ENCODE measurements around the gene MYLK.

The MYLK gene

DNA sequence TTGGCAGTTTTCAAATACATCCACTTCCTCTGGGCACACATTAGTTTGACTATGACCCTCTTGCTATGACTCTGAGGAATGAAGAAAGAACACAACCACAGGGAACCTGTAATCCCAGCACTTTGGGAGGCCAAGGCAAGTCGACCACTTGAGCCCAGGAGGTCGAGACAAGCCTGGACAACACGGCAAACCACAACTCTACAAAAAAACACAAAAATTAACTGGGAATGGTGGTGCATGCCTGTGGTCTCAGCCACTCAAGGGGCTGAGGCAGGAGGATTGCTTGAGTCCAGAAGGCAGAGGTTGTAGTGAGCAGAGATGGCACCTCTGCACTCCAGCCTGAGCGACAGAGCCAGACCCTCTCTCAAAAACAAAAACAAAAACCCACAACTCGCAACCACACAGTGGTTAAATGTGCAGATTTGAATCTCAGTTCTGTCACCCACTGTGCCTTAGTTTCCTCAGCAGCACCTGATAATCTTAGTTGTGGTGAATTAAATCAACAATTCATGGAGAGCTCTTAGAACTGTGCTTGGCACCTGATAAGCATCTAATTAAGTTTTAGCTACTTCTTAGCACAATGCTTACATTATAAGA lies 65.7 kb downstream of the MYLK start:
- Mint-ChIP-seq H3K36me3 (no peaks in the 10 kb centered on the region), H3K4me3 (no peak overlapping the region), H3K9me3 (ENCODE audit: low read depth) (no peaks in the 10 kb centered on the region), H3K27me3 (no peaks in the 10 kb centered on the region), H3K4me1 (ENCODE audit: low read depth) (no peaks in the 10 kb centered on the region), H3K27ac (no peak overlapping the region)

DNA sequence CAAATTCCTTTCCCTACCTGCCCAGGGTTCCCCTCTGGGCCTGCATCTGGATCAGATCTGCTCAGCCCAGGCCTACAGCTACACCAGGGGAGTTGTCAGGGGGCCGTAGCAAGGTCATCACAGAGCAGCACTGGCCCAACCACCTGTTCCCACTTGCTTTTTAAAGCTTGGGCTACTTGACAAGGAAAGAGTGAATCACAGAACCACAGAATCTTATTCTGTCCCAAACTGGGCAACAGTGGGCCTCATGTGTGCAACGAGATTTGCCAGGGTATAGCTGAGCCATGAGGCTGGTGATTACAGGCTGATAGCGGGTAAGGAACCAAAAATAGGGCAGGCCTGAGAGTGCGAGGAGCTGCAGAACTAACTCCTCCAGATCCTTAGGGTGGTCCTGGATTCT lies 66.7 kb downstream of the MYLK start:
- H3K27me3 Mint-ChIP-seq, result no peaks in the 10 kb centered on the region
- H3K27ac Mint-ChIP-seq, result no peak overlapping the region
- no peaks in the 10 kb centered on the region for H3K9me3 Mint-ChIP-seq (ENCODE audit: low read depth)
- H3K4me3 Mint-ChIP-seq, result no peak overlapping the region
- no peaks in the 10 kb centered on the region for H3K36me3 Mint-ChIP-seq
- no peaks in the 10 kb centered on the region for H3K4me1 Mint-ChIP-seq (ENCODE audit: low read depth)

DNA sequence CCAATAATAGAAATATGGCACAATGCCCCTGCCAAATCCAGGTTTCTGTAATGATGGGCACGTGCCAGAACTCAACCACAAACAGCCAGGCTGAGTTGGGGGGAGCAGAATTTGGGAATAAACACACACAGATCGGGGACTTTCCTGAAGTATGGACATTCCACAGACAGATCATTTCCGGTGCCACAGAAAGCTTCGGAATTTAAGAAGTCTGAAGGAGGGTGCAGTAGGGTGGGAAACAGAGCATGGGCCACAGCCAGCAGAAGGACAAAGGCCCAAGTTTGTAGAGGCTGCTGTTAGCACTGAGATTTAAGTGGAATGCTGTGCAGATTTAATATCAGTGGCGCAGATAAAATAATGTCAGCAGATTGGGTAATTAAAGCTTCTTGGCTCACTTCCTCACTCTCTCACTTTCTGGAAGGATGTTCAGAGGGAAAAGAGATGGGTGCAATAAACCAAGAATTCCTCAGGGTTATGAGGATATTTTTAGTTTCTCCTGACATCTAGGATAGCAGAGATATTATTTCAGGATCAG lies 67.4 kb downstream of the MYLK start:
- no peaks in the 10 kb centered on the region for H3K9me3 Mint-ChIP-seq (ENCODE audit: low read depth)
- no peaks in the 10 kb centered on the region for H3K27me3 Mint-ChIP-seq
- H3K27ac Mint-ChIP-seq, result no peak overlapping the region
- no peaks in the 10 kb centered on the region for H3K4me1 Mint-ChIP-seq (ENCODE audit: low read depth)
- no peaks in the 10 kb centered on the region for H3K36me3 Mint-ChIP-seq
- H3K4me3 Mint-ChIP-seq, result no peak overlapping the region

DNA sequence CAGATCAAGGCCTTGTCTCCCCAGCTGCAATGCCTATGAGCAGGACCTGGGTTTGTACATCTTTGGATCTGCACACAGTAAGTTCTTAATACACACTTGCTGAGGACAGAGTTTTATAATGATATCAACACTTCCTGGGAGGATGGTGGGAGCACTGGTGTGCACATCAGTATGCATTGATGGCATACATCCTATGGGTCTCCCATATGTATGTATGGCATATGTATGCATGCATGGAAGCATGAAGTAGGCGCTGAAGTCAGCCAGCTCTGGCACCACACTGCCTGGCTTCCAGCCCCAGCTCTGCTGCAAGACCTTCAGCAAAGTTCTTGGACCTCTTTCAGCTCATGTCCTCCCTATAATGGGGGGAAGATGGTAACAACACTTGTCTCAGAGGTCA lies 68.2 kb downstream of the MYLK start:
- H3K9me3 Mint-ChIP-seq (ENCODE audit: low read depth), result no peaks in the 10 kb centered on the region
- H3K4me3 Mint-ChIP-seq, result no peak overlapping the region
- no peak overlapping the region for H3K27ac Mint-ChIP-seq
- H3K4me1 Mint-ChIP-seq (ENCODE audit: low read depth), result no peaks in the 10 kb centered on the region
- no peaks in the 10 kb centered on the region for H3K27me3 Mint-ChIP-seq
- no peaks in the 10 kb centered on the region for H3K36me3 Mint-ChIP-seq

DNA sequence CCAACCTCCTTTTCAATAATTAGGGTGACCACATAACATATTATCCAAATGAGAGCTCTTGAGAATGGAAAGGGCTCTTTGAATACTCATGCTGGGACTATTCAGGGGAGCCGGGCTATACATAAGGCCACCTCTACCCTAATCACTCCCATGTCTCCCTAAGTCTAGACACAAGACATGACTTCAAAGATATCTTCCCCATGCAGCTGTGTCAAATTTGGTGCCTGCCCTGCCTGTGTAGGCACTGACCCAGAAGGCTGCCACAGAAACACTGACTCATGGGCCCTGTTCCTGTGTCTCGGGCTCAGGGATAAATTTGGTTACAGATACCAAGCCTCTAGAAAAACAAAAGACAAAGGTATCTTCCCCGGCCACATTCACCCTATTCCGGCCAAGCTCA lies 70.3 kb downstream of the MYLK start:
- Mint-ChIP-seq H3K4me1 (ENCODE audit: low read depth) (no peaks in the 10 kb centered on the region), H3K9me3 (ENCODE audit: low read depth) (no peaks in the 10 kb centered on the region), H3K36me3 (no peaks in the 10 kb centered on the region), H3K27me3 (no peaks in the 10 kb centered on the region), H3K4me3 (no peak overlapping the region), H3K27ac (no peak overlapping the region)

DNA sequence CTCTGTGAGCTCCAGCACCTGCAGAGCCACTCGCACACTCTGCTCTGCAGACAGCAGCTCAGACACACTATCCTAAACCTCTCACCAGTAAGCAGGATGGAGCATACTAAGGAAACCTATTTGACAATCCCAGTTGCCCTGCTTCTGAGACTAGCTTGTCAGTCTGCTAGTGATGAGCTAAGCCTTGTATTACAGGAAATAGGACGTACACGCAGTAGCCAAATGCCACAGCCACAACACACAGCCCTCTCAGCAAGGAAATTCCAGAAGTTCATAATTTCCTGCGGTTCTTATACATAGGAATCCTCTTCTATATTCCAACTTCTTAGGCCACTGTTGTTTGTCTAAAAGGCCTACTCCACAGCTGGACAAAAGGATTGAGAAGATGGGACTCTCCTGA lies 74.5 kb downstream of the MYLK start:
- Mint-ChIP-seq H3K9me3 (ENCODE audit: low read depth) (no peaks in the 10 kb centered on the region), H3K36me3 (no peaks in the 10 kb centered on the region), H3K4me3 (no peak overlapping the region), H3K27ac (no peak overlapping the region), H3K27me3 (no peaks in the 10 kb centered on the region), H3K4me1 (ENCODE audit: low read depth) (no peaks in the 10 kb centered on the region)

DNA sequence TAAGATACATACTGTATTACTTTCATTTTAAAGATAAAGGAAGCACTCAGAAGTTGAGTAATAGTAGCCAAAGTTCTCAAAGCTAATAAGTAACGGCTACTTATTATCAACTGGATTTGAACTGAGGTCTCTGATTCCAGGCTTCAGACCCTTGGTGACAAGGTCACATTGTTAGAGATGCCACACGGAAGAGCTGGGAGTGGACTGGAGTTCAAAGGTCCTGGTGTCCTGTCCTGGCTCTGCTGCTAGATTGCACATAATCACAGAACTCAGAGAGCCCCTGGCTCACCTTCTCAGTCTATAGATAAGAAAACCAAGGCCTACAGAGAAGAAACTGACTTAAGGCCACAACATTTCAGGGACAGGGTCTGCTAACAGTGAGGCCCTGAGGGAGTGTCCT lies 75.3 kb downstream of the MYLK start:
- Mint-ChIP-seq H3K9me3 (ENCODE audit: low read depth) (no peaks in the 10 kb centered on the region), H3K27ac (no peak overlapping the region), H3K4me1 (ENCODE audit: low read depth) (no peaks in the 10 kb centered on the region), H3K36me3 (no peaks in the 10 kb centered on the region), H3K4me3 (no peak overlapping the region), H3K27me3 (no peaks in the 10 kb centered on the region)

DNA sequence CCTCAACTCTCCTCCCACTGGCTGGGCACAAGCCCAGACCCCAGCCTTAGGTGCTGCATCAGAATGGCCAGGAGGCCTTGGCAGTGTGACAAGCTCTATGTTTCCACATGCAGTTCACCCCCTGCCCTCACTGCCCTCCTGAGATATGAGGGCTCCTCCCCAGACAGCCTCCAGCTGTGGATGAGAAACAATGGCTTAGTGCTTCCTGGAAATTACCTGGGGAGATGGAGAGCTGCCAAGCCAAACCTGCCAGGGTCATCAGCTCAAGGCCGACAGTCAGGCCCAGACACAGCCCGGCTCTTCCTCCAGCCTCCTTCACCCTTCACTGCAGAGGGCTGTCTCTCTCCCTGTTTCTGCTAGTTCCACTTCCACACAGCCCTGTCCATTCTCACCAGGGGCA lies 76.3 kb downstream of the MYLK start:
- Mint-ChIP-seq H3K9me3 (ENCODE audit: low read depth) (no peaks in the 10 kb centered on the region), H3K27ac (no peak overlapping the region), H3K4me1 (ENCODE audit: low read depth) (no peaks in the 10 kb centered on the region), H3K4me3 (no peak overlapping the region), H3K27me3 (no peaks in the 10 kb centered on the region), H3K36me3 (no peaks in the 10 kb centered on the region)

DNA sequence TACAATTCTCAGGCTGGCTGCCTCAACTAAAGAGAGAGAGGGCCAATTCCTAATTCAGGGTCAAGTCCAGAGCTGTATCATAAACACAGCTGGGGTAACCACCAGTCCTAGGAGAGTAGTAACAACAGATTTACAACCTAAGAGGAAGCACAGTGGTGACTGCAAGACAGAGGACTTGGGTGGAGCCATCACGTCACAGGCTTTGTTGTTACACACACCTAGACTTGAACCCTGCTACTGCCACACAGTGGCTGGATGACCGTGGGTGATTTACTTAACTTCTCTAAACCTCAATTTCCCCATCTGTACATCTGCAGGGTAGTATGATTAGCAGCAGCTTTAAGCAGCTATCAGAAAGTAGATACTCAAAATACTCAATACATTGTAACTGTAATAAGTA lies 78.6 kb downstream of the MYLK start:
- Mint-ChIP-seq H3K9me3 (ENCODE audit: low read depth) (no peaks in the 10 kb centered on the region), H3K36me3 (no peaks in the 10 kb centered on the region), H3K4me1 (ENCODE audit: low read depth) (no peaks in the 10 kb centered on the region), H3K27ac (no peak overlapping the region), H3K4me3 (no peak overlapping the region), H3K27me3 (no peaks in the 10 kb centered on the region)

DNA sequence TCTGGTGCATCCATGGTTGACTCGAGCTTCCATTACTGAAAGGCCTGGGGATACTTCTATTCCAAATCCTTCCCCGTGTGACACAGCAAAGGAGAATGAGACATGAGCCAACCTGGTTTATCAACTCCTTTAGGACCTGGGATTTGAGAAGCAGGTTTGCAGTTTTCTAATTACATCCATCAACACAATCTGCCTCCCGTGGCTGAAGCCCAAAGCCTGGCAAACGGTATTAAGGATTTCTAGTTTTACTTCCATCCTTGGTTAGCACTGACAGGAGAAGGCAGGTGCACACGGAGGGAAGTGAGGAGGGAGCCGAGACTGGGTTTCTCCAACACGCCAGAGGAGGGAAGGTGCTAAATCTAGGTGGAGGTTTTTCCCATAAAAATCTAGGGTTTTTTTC lies 79.0 kb downstream of the MYLK start:
- Mint-ChIP-seq H3K27me3 (no peaks in the 10 kb centered on the region), H3K4me1 (ENCODE audit: low read depth) (no peaks in the 10 kb centered on the region), H3K9me3 (ENCODE audit: low read depth) (no peaks in the 10 kb centered on the region), H3K36me3 (no peaks in the 10 kb centered on the region), H3K4me3 (no peak overlapping the region), H3K27ac (no peak overlapping the region)

DNA sequence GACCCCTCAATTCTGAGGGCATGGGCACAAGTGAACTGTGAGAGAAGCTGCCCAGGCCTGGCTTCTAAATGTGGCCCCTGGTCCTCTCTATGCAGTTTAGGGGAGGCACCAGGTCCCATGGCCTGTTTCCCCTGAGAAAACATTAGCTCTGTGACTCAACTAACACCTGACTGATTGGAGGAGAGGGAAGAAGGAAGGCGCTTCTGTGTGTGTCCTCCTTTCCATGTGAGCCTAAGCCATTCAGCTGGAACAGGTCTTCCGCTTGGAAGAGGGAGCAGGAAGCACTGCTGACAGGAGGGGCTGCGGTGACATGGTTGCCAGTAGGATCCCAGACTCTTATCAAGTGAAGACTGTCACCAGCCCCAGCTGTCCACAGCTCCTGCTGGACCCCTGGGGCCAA lies 79.5 kb downstream of the MYLK start:
- Mint-ChIP-seq H3K27me3 (no peaks in the 10 kb centered on the region), H3K4me1 (ENCODE audit: low read depth) (no peaks in the 10 kb centered on the region), H3K36me3 (no peaks in the 10 kb centered on the region), H3K27ac (no peak overlapping the region), H3K9me3 (ENCODE audit: low read depth) (no peaks in the 10 kb centered on the region), H3K4me3 (no peak overlapping the region)

DNA sequence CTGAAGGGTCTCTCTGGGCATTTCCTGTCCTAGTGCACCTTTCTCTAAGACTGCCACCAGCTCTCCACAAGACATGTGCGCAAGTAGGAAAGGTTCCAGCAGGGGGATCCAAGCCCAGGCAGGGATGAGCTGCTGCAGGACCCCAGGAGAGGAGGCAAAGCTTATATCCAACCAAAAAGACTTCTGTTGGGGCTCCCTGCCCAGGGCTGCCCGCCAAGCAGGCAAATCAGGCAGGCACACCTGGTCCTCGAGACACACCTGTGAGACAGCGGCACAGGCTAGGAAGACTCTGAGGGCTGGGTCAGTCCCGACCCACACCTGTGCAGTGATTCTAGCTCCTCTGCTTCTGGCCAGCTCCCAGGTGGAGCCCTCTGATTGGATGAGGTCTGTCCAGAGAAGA lies 80.6 kb downstream of the MYLK start:
- Mint-ChIP-seq H3K4me1 (ENCODE audit: low read depth) (no peaks in the 10 kb centered on the region), H3K4me3 (no peak overlapping the region), H3K27ac (no peak overlapping the region), H3K9me3 (ENCODE audit: low read depth) (no peaks in the 10 kb centered on the region), H3K27me3 (no peaks in the 10 kb centered on the region), H3K36me3 (no peaks in the 10 kb centered on the region)

DNA sequence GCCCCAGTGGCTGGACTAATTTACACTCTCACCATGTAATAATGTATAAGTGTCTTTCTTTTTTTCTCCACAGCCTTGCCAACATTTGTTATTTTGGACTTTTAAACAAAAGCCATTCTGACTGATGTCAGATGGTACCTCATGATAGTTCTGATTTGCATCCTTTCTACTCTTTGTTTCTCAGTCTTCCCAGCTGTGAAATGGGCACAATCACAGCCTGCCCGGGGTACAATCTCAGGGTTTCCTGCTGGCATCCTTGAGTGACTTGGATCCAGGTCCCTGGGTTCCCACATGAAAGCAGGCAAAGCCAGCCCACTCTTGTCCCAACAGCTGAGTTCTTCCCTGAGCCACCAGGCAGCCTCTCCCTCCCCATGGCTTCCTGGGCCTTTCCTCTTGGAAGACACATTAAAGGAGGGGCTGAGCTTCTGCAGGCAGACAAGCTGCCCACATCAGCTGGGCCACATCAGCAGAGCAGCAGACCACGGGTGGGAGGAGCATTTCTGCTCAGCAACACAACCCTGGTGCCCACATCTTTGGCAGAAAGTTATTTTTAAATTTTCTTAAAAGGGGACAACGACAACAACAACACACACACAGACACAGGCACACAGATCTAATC lies 82.0 kb downstream of the MYLK start:
- H3K27me3 Mint-ChIP-seq, result no peaks in the 10 kb centered on the region
- H3K27ac Mint-ChIP-seq, result no peak overlapping the region
- no peaks in the 10 kb centered on the region for H3K9me3 Mint-ChIP-seq (ENCODE audit: low read depth)
- no peak overlapping the region for H3K4me3 Mint-ChIP-seq
- H3K4me1 Mint-ChIP-seq (ENCODE audit: low read depth), result no peaks in the 10 kb centered on the region
- H3K36me3 Mint-ChIP-seq, result no peaks in the 10 kb centered on the region

DNA sequence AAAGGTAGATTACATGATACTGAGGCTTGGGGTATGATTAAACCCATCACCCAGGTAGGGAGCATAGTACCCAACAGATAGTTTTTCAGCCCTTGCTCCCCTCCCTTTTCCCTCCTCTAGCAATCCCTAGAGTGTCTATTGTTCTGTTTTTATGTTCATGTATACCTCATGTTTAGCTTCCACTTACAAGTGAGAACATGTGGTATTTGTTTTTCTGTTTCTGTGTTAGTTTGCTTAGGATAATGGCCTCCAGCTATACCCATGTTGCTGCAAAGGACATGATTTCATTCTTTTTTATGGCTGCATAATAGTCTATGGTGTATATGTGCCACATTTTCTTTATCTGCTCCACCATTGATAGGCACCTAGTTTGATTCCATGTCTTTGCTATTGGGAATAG lies 82.7 kb downstream of the MYLK start:
- Mint-ChIP-seq H3K4me3 (no peak overlapping the region), H3K9me3 (ENCODE audit: low read depth) (no peaks in the 10 kb centered on the region), H3K27me3 (no peaks in the 10 kb centered on the region), H3K36me3 (no peaks in the 10 kb centered on the region), H3K4me1 (ENCODE audit: low read depth) (no peaks in the 10 kb centered on the region), H3K27ac (no peak overlapping the region)

DNA sequence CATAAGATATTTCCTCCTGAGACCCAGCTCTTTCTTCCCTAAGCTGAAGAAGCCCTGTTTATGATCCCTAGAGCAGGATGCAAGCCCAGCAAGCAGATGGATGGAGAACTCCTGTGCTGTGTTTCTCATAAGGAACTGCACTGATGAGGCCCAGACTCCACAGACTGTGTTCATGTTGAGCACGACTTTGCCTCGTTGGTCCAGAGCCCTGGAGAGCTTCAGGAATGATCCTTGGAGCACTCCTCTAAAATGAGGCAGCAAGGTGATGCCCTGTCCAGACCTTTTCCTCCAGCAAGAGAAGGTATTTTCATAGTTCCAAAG lies 83.8 kb downstream of the MYLK start:
- H3K4me1 Mint-ChIP-seq (ENCODE audit: low read depth), result no peaks in the 10 kb centered on the region
- H3K36me3 Mint-ChIP-seq, result no peaks in the 10 kb centered on the region
- H3K27ac Mint-ChIP-seq, result no peak overlapping the region
- no peaks in the 10 kb centered on the region for H3K27me3 Mint-ChIP-seq
- H3K4me3 Mint-ChIP-seq, result no peak overlapping the region
- no peaks in the 10 kb centered on the region for H3K9me3 Mint-ChIP-seq (ENCODE audit: low read depth)

All from activated naive CD8-positive, alpha-beta T cell (primary cell).